Type B pancreatic cell (in vitro differentiated cells): ENCODE results near the gene RPL14. TPM values are rescaled to one million over a fixed set of nuclear protein-coding genes. Genes with fewer than 3 reads are reported as not detected.
A peak's percentile ranks its signal among the peaks of the same experiment; 100 is the strongest.
"Not testable (repeated sequence)": the region's sequence is repeated elsewhere in the genome, so short reads cannot be mapped to it uniquely, and the experiment has no call there.

Source experiments
- DNase-seq: peaks from one replicate; pipeline ENCODE4 v3.0.0; 2021; ENCODE audit warnings: mixed read lengths; ENCODE audit not compliant: unreplicated experiment; ENCODE audit errors: extremely low spot score
- H3K27ac Mint-ChIP-seq: 2 replicates; pipeline ENCODE4 v1.8.0; 2021; ENCODE audit warnings: mild to moderate bottlenecking, mixed read lengths
- H3K27me3 Mint-ChIP-seq: 2 replicates; pipeline ENCODE4 v1.8.0; 2021; ENCODE audit warnings: mixed read lengths
- H3K36me3 Mint-ChIP-seq: 2 replicates; pipeline ENCODE4 v1.8.0; 2021; ENCODE audit warnings: mixed read lengths
- H3K4me1 Mint-ChIP-seq: one replicate; pipeline ENCODE4 v1.8.0; 2021; ENCODE audit warnings: mixed read lengths; ENCODE audit not compliant: unreplicated experiment
- H3K4me3 Mint-ChIP-seq: 2 replicates; pipeline ENCODE4 v1.8.0; 2021; ENCODE audit warnings: mild to moderate bottlenecking, mixed read lengths
- H3K9me3 Mint-ChIP-seq: 2 replicates; pipeline ENCODE4 v1.8.0; 2021; ENCODE audit warnings: mixed read lengths
- total RNA-seq: library from RNA; stranded (reverse); gene quantifications from 2 replicates; pipeline ENCODE4 v1.2.1, GENCODE V29; 2021; ENCODE audit warnings: low replicate concordance
- TF ChIP-seq, protein P1 (sequence below): fragments of 200-600 bp; sonication (generic); conservative IDR thresholded peaks from 2 replicates; pipeline ENCODE4 v1.5.0; 2021; ENCODE audit warnings: antibody characterized with exemption, mild to moderate bottlenecking

Gene RPL14
- total RNA-seq, 1 donor from 2014 or later: 2,207 TPM

DNA sequence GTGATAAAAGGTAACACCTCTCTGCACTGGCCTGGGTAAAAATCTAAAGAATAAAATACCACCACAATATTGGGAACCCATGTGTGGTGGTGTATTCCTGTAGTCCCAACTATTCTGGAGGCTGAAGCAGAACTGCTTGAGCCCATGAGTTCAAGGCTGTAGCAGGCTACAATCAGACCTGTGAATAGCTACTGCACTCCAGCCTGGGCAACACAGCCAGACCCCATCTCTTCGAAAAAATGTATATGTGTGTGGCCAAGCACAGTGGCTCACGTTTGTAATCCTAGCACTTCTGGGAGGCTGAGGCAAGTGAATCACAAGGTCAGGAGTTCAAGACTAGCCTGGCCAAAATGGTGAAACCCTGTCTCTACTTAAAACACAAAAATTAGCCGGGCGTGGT is 1.8 kb upstream of the RPL14 start:
- no peaks in the 10 kb centered on the region for H3K9me3 Mint-ChIP-seq
- H3K27ac Mint-ChIP-seq: peak overlapping the region; percentile 78
- H3K36me3 Mint-ChIP-seq: peaks cover 18% of the 10 kb centered on the region
- H3K27me3 Mint-ChIP-seq: no peaks in the 10 kb centered on the region
- TF ChIP-seq, protein P1, sequence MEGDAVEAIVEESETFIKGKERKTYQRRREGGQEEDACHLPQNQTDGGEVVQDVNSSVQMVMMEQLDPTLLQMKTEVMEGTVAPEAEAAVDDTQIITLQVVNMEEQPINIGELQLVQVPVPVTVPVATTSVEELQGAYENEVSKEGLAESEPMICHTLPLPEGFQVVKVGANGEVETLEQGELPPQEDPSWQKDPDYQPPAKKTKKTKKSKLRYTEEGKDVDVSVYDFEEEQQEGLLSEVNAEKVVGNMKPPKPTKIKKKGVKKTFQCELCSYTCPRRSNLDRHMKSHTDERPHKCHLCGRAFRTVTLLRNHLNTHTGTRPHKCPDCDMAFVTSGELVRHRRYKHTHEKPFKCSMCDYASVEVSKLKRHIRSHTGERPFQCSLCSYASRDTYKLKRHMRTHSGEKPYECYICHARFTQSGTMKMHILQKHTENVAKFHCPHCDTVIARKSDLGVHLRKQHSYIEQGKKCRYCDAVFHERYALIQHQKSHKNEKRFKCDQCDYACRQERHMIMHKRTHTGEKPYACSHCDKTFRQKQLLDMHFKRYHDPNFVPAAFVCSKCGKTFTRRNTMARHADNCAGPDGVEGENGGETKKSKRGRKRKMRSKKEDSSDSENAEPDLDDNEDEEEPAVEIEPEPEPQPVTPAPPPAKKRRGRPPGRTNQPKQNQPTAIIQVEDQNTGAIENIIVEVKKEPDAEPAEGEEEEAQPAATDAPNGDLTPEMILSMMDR: no peak
- no peak for DNase-seq
- H3K4me3 Mint-ChIP-seq: peak overlapping the region; percentile 99
- peaks cover 40% of the 10 kb centered on the region for H3K4me1 Mint-ChIP-seq

DNA sequence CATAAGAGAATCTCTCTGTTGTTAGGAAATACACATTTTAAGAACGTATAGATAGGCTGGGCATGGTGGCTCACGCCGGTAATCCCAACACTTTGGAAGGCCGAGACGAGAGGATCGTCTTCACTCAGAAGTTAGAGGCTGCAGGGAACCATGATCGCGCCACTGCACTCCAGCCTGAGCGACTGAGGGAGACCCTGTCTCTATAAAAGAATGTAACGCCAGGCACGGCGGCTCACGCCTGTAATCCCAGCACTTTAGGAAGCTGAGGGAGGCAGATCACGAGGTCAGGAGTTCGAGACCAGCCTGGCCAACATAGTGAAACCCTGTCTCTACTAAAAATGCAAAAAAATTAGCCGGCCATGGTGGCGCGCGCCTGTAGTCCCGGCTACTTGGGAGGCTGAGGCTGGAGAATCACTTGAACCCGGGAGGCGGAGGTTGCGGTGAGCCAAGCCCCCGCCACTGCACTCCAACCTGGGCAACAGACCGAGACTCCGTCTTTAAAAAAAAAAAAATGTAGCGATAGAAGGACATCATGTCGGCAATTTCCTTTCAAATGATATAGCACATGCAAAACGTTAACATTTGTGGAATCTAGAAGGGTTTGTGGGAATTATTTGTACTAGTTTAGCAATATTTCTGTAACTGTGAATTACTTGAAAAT is 730 bp upstream of the RPL14 start:
- DNase-seq: no peak
- Mint-ChIP-seq H3K4me3 (peak overlapping the region; percentile 99), H3K9me3 (no peaks in the 10 kb centered on the region), H3K27ac (peak overlapping the region; percentile 97), H3K4me1 (peaks cover 39% of the 10 kb centered on the region), H3K27me3 (no peaks in the 10 kb centered on the region), H3K36me3 (peaks cover 22% of the 10 kb centered on the region)
- TF ChIP-seq, protein P1: no peak

DNA sequence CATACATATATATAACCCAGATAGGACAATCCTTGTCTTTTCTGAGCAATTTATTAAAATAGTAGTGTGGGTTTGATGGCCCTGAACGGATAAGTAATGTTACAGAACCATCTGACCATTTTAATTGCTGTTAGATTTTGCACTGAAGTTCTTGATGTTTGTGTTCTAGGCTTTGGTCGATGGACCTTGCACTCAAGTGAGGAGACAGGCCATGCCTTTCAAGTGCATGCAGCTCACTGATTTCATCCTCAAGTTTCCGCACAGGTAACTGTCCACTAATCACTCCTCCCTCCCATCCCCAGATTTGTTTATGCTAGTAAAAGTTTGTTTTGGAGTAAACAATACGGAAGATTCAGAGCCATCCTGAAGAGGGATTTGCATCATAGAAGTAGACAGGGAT is 1.3 kb downstream of the RPL14 start:
- H3K27ac Mint-ChIP-seq: peak overlapping the region; percentile 81
- peaks cover 22% of the 10 kb centered on the region for H3K4me1 Mint-ChIP-seq
- H3K27me3 Mint-ChIP-seq: no peaks in the 10 kb centered on the region
- TF ChIP-seq, protein P1: no peak
- H3K36me3 Mint-ChIP-seq: peaks cover 30% of the 10 kb centered on the region
- H3K4me3 Mint-ChIP-seq: peak overlapping the region; percentile 99
- no peak for DNase-seq
- H3K9me3 Mint-ChIP-seq: no peaks in the 10 kb centered on the region

DNA sequence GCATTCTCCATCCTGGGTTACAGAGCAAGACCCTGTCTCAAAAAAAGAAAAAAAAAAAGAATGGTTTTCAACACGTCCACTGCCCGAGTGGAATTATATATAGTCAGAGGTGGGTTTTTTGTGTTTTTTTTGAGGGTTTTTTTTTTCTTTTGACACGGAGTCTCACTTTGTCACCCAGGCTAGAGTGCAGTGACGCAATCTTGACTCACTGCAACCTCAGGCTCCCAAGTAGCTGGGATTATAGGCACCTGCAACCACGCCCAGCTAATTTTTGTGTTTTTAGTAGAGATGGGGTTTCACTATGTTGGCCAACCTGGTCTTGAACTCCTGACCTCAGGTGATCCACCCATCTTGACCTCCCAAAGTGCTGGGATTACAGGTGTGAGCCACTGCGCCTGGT is 3.3 kb downstream of the RPL14 start:
- H3K27me3 Mint-ChIP-seq, H3K9me3 Mint-ChIP-seq, H3K4me3 Mint-ChIP-seq, DNase-seq, H3K27ac Mint-ChIP-seq: not testable (repeated sequence)
- H3K36me3 Mint-ChIP-seq: peaks cover 39% of the 10 kb centered on the region
- H3K4me1 Mint-ChIP-seq: peaks cover 19% of the 10 kb centered on the region

DNA sequence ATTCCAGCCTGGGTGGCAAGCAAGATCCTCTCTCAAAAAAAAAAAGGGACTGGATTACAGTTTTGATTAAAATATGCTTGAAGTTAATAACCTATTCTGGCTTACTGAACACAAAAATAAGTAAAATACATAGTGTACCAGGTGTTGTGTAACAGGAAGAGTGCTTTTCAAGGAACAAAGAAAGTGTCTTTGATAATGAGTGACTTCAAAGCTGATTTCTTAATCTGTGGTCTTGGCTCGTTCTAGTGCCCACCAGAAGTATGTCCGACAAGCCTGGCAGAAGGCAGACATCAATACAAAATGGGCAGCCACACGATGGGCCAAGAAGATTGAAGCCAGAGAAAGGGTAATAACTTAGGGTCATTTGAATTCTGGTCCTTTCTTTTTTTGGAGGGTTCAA is 4.0 kb downstream of the RPL14 start:
- no peaks in the 10 kb centered on the region for H3K27me3 Mint-ChIP-seq
- H3K4me3 Mint-ChIP-seq: no peak overlapping the region
- DNase-seq: no peak
- peaks cover 39% of the 10 kb centered on the region for H3K36me3 Mint-ChIP-seq
- peak overlapping the region; percentile 16 for H3K27ac Mint-ChIP-seq
- peaks cover 19% of the 10 kb centered on the region for H3K4me1 Mint-ChIP-seq
- H3K9me3 Mint-ChIP-seq: no peaks in the 10 kb centered on the region
- TF ChIP-seq, protein P1: no peak

DNA sequence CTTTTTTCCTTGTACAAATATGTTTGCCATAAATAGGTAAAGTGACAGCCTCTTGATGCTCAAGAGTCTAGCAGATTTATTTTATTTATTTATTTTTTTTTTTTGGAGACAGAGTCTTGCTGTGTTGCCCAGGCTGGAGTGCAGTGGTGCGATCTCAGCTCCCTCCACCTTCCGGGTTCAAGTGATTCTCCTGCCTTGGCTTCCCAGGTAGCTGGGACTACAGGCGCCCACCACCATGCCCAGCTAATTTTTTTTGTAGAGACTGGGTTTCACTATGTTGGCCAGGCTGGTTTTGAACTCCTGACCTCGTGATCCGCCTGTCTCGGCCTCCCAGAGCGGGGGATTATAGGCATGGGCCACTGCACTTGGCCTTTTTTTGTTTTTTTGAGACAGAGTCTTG is 5.7 kb downstream of the RPL14 start:
- Mint-ChIP-seq H3K4me1 (peaks cover 15% of the 10 kb centered on the region), H3K36me3 (peaks cover 34% of the 10 kb centered on the region)
- DNase-seq, H3K27ac Mint-ChIP-seq, H3K4me3 Mint-ChIP-seq, H3K9me3 Mint-ChIP-seq, H3K27me3 Mint-ChIP-seq: not testable (repeated sequence)
